NCI-H446 treated with DMSO at 0.1 percent for 48 hours (cell line): ENCODE results near the gene PNMA8C.
A peak's percentile ranks its signal among the peaks of the same experiment; 100 is the strongest.
"Not testable (repeated sequence)": the region's sequence is repeated elsewhere in the genome, so short reads cannot be mapped to it uniquely, and the experiment has no call there.

Experiments used
- DNase-seq: peaks from one replicate; lab custom pipeline; 2025; lab: John Stamatoyannopoulos, UW

Gene PNMA8C

GRCh38 chr19:46447006-46447405 is 18.3 kb upstream of the PNMA8C start:
- DNase-seq: no peak

GRCh38 chr19:46446021-46446420 is 17.3 kb upstream of the PNMA8C start:
- DNase-seq: no peak

GRCh38 chr19:46442808-46443450 is 14.2 kb upstream of the PNMA8C start:
- DNase-seq: peak; percentile 41

- DNase-seq: no peak
Observed at GRCh38 chr19:46441866-46442265, 13.1 kb upstream of the PNMA8C start.

- not testable (repeated sequence) for DNase-seq
Observed at GRCh38 chr19:46435689-46436088, 7.0 kb upstream of the PNMA8C start.

- DNase-seq: no peak
Observed at GRCh38 chr19:46435009-46435408, 6.3 kb upstream of the PNMA8C start.

GRCh38 chr19:46433470-46433869 is 4.7 kb upstream of the PNMA8C start:
- DNase-seq: not testable (repeated sequence)

- DNase-seq: no peak
Observed at GRCh38 chr19:46431824-46432223, 3.1 kb upstream of the PNMA8C start.

GRCh38 chr19:46429999-46430398 is 1.3 kb upstream of the PNMA8C start:
- no peak for DNase-seq

- DNase-seq: no peak
Observed at GRCh38 chr19:46427518-46428045, 1.2 kb downstream of the PNMA8C start.

- DNase-seq: no peak
Observed at GRCh38 chr19:46426506-46427162, 2.1 kb downstream of the PNMA8C start.

GRCh38 chr19:46426035-46426505 is 2.7 kb downstream of the PNMA8C start:
- DNase-seq: no peak

GRCh38 chr19:46423188-46423587 is 5.5 kb downstream of the PNMA8C start:
- DNase-seq: no peak

- DNase-seq: no peak
Observed at GRCh38 chr19:46422344-46422743, 6.4 kb downstream of the PNMA8C start.

- no peak for DNase-seq
Observed at GRCh38 chr19:46420056-46420455, 8.7 kb downstream of the PNMA8C start.

- not testable (repeated sequence) for DNase-seq
Observed at GRCh38 chr19:46415804-46416709, 12.7 kb downstream of the PNMA8C start.

- DNase-seq: not testable (repeated sequence)
Observed at GRCh38 chr19:46414899-46415298, 13.8 kb downstream of the PNMA8C start.

GRCh38 chr19:46413262-46414031 is 15.3 kb downstream of the PNMA8C start, which contains the start of gene CCDC8:
Gene CCDC8 (minus strand): TSS chr19:46413564. CDS start chr19:46412810, 754 bp downstream.
- DNase-seq: no peak

- no peak for DNase-seq
Observed at GRCh38 chr19:46412650-46413261, 16.0 kb downstream of the PNMA8C start.

- DNase-seq: no peak
Observed at GRCh38 chr19:46411925-46412649, 16.6 kb downstream of the PNMA8C start.
